Spinal cord (tissue), 10 donors: ENCODE results near the gene MTF1. TPM values are rescaled to one million over a fixed set of nuclear protein-coding genes. Genes with fewer than 3 reads are reported as not detected.
"Not testable (repeated sequence)": the region's sequence is repeated elsewhere in the genome, so short reads cannot be mapped to it uniquely, and the experiment has no call there.

Source experiments
- DNase-seq, 6 donors: peaks; one replicate each; pipeline versions ENCODE4 v3.0.0 to v3.0.0-alpha.2; 2013 to 2015; ENCODE audit warnings: low spot score in 6 of 6, low read depth in 4 of 6
- H3K27ac ChIP-seq: one replicate; pipeline ENCODE4 v1.5.1; 2013; ENCODE audit warnings: low read depth, low read length, control low read depth
- H3K27me3 ChIP-seq: one replicate; pipeline ENCODE4 v1.6.1; 2013; ENCODE audit warnings: low read length; ENCODE audit not compliant: control insufficient read depth, insufficient read depth
- H3K36me3 ChIP-seq: one replicate; pipeline ENCODE4 v1.6.1; 2013; ENCODE audit warnings: low read length; ENCODE audit not compliant: control insufficient read depth, insufficient read depth
- H3K4me1 ChIP-seq: one replicate; pipeline ENCODE4 v1.6.1; 2013; ENCODE audit warnings: low read length; ENCODE audit not compliant: control insufficient read depth, insufficient read depth
- H3K4me3 ChIP-seq: one replicate; pipeline ENCODE4 v1.5.1; 2013; ENCODE audit warnings: low read depth, low read length, control low read depth
- H3K9me3 ChIP-seq: one replicate; pipeline ENCODE4 v1.6.1; 2013; ENCODE audit warnings: low read length; ENCODE audit not compliant: control insufficient read depth, insufficient read depth
- WGBS: methylation state at CpG from one replicate; pipeline ENCODE4 v1.1.5; 2013; ENCODE audit warnings: missing lambda C conversion rate; ENCODE audit not compliant: insufficient coverage; 5-methylcytosine and 5-hydroxymethylcytosine counted together
- polyA plus RNA-seq, 2 donors: library from polyadenylated mRNA; unstranded; fragments of 120-200 nt; gene quantifications; one replicate each; pipeline ENCODE4 v1.2.1, GENCODE V29; 2013; ENCODE audit not compliant: insufficient read length in 2 of 2
- total RNA-seq, 2 donors: library from RNA; depleted of rRNA in 1 of 2; stranded (reverse); fragments of 120-200 nt in 1 of 2; fragments of >200 nt in 1 of 2; gene quantifications; one replicate each; pipeline versions ENCODE4 v1.2.3 to v1.2.4, GENCODE V29; 2013 to 2014
- donor health status: healthy.

MTF1 gene
- total and polyA plus RNA-seq, 4 donors = 3.1 to 8.6 (median 5.9) TPM

GRCh38 chr1:37897563-37897962 is 38.2 kb upstream of the MTF1 start:
- H3K4me3 ChIP-seq, H3K4me1 ChIP-seq: not testable (repeated sequence)

GRCh38 chr1:37893673-37894072 is 34.3 kb upstream of the MTF1 start:
- 86% methylated on average over 1 of the region's 2 CpGs for WGBS
- Histone ChIP-seq H3K27me3 (no peaks in the 10 kb centered on the region), H3K27ac (no peak overlapping the region), H3K9me3 (no peaks in the 10 kb centered on the region), H3K36me3 (peaks cover 6% of the 10 kb centered on the region), H3K4me1 (no peaks in the 10 kb centered on the region), H3K4me3 (no peak overlapping the region)
- no peak for DNase-seq

More at GRCh38 chr1:37897563-37897962, 38.2 kb upstream of the MTF1 start:
- H3K9me3 ChIP-seq, DNase-seq, H3K27me3 ChIP-seq, H3K36me3 ChIP-seq, H3K27ac ChIP-seq: not testable (repeated sequence)
- no CpG with 5 or more reads among the region's 3 CpGs for WGBS

GRCh38 chr1:37892151-37893047 is 33.0 kb upstream of the MTF1 start:
- no peaks in the 10 kb centered on the region for H3K4me1 ChIP-seq
- 94% methylated on average over 3 of the region's 5 CpGs for WGBS
- no peak for DNase-seq
- no peaks in the 10 kb centered on the region for H3K27me3 ChIP-seq
- H3K36me3 ChIP-seq = peaks cover 5% of the 10 kb centered on the region
- no peak overlapping the region for H3K27ac ChIP-seq
- H3K9me3 ChIP-seq = no peaks in the 10 kb centered on the region
- no peak overlapping the region for H3K4me3 ChIP-seq

GRCh38 chr1:37890378-37891014 is 31.1 kb upstream of the MTF1 start:
- H3K4me3 ChIP-seq = no peak overlapping the region
- no peaks in the 10 kb centered on the region for H3K9me3 ChIP-seq
- H3K36me3 ChIP-seq = peaks cover 18% of the 10 kb centered on the region
- peak in 4 of 6 donors; percentile 1 to 66 (median 26) for DNase-seq
- H3K4me1 ChIP-seq = no peaks in the 10 kb centered on the region
- H3K27ac ChIP-seq = no peak overlapping the region
- no peaks in the 10 kb centered on the region for H3K27me3 ChIP-seq
- WGBS = no CpG with 5 or more reads among the region's 4 CpGs

- WGBS = no CpG with 5 or more reads among the region's 6 CpGs
- Histone ChIP-seq H3K36me3 (peaks cover 29% of the 10 kb centered on the region), H3K9me3 (no peaks in the 10 kb centered on the region), H3K27ac (no peak overlapping the region), H3K27me3 (no peaks in the 10 kb centered on the region), H3K4me3 (no peak overlapping the region), H3K4me1 (no peaks in the 10 kb centered on the region)
- DNase-seq = peak in 1 of 6 donors; percentile 1
Observed at GRCh38 chr1:37888022-37888700, 28.8 kb upstream of the MTF1 start.

- 90% methylated on average over 3 of the region's 3 CpGs for WGBS
- H3K4me1 ChIP-seq = no peaks in the 10 kb centered on the region
- no peak overlapping the region for H3K4me3 ChIP-seq
- no peaks in the 10 kb centered on the region for H3K9me3 ChIP-seq
- no peak for DNase-seq
- no peaks in the 10 kb centered on the region for H3K27me3 ChIP-seq
- H3K36me3 ChIP-seq = peaks cover 51% of the 10 kb centered on the region
- no peak overlapping the region for H3K27ac ChIP-seq
Observed at GRCh38 chr1:37884145-37884544, 24.8 kb upstream of the MTF1 start.

GRCh38 chr1:37883671-37884070 is 24.3 kb upstream of the MTF1 start:
- Histone ChIP-seq H3K4me1 (no peaks in the 10 kb centered on the region), H3K27ac (no peak overlapping the region), H3K9me3 (no peaks in the 10 kb centered on the region), H3K36me3 (peaks cover 47% of the 10 kb centered on the region), H3K4me3 (no peak overlapping the region), H3K27me3 (no peaks in the 10 kb centered on the region)
- DNase-seq = no peak
- WGBS = 83% methylated on average over 1 of the region's 5 CpGs

GRCh38 chr1:37879865-37880264 is 20.5 kb upstream of the MTF1 start:
- peaks cover 47% of the 10 kb centered on the region for H3K36me3 ChIP-seq
- H3K27ac ChIP-seq = no peak overlapping the region
- H3K4me1 ChIP-seq = no peaks in the 10 kb centered on the region
- no peaks in the 10 kb centered on the region for H3K9me3 ChIP-seq
- no peak overlapping the region for H3K4me3 ChIP-seq
- no CpG with 5 or more reads among the region's 4 CpGs for WGBS
- H3K27me3 ChIP-seq = no peaks in the 10 kb centered on the region
- DNase-seq = no peak

GRCh38 chr1:37878071-37878470 is 18.7 kb upstream of the MTF1 start:
- peaks cover 52% of the 10 kb centered on the region for H3K36me3 ChIP-seq
- H3K4me1 ChIP-seq = no peaks in the 10 kb centered on the region
- H3K9me3 ChIP-seq = no peaks in the 10 kb centered on the region
- H3K27me3 ChIP-seq = no peaks in the 10 kb centered on the region
- H3K27ac ChIP-seq = no peak overlapping the region
- no peak for DNase-seq
- WGBS = 98% methylated on average over 5 of the region's 6 CpGs
- H3K4me3 ChIP-seq = no peak overlapping the region
